Gastrocnemius medialis (tissue), 4 donors: Measurements from ENCODE around the gene WNT9A. TPM values are rescaled to one million over a fixed set of nuclear protein-coding genes. Genes with fewer than 3 reads are reported as not detected.
A peak's percentile ranks its signal among the peaks of the same experiment; 100 is the strongest.

Source experiments
- ATAC-seq, 2 donors: fragments of 150-250 bp; one replicate each; pipeline ENCODE4 v1.9.1; 2016
- DNase-seq, 2 donors: peaks; one replicate each; pipeline ENCODE4 v3.0.0-alpha.2; 2019
- H3K27ac ChIP-seq, 4 donors: fragments of 200-600 bp; sonication (generic); 1 replicate in 1 of 4; 2 replicates in 3 of 4; pipeline ENCODE4 v1.5.1; 2016 to 2018; ENCODE audit warnings: mild to moderate bottlenecking in 2 of 4, moderate library complexity in 1 of 4
- H3K27me3 ChIP-seq, 3 donors: fragments of 200-600 bp; sonication (generic) in 2 of 3; 1 replicate in 1 of 3; 2 replicates in 2 of 3; pipeline versions ENCODE4 v1.5.1 to v1.6.0; 2016 to 2019; ENCODE audit warnings: mild to moderate bottlenecking in 1 of 3, moderate library complexity in 1 of 3
- H3K36me3 ChIP-seq, 2 donors: fragments of 200-600 bp; sonication (generic) in 1 of 2; one replicate each; pipeline ENCODE4 v1.5.1; 2017 to 2018
- H3K4me1 ChIP-seq, 2 donors: fragments of 200-600 bp; sonication (generic) in 1 of 2; one replicate each; pipeline ENCODE4 v1.5.1; 2016 to 2017; ENCODE audit warnings: mild to moderate bottlenecking in 2 of 2
- H3K4me3 ChIP-seq, 4 donors: fragments of 200-600 bp; sonication (generic) in 3 of 4; 1 replicate in 1 of 4; 2 replicates in 3 of 4; pipeline ENCODE4 v1.5.1; 2016 to 2019; ENCODE audit warnings: mild to moderate bottlenecking in 2 of 4
- H3K9me3 ChIP-seq, 3 donors: fragments of 200-600 bp; sonication (generic) in 2 of 3; 1 replicate in 1 of 3; 2 replicates in 2 of 3; pipeline ENCODE4 v1.5.1; 2016 to 2019
- POLR2A ChIP-seq, 2 donors: fragments of 450-650 bp; IDR thresholded peaks; one replicate each; pipeline ENCODE4 v1.6.1; 2017; ENCODE audit warnings: antibody characterized with exemption in 2 of 2, mild to moderate bottlenecking in 2 of 2, moderate library complexity in 2 of 2
- in situ Hi-C, 4 donors: fragments of 200-750 bp; cut with MboI; loops; one replicate each; pipeline versions ENCODE4 v1.15.0 to v1.8.0; 2017; ENCODE audit warnings: low sequenced_read_pairs in 4 of 4
- intact Hi-C: fragments of 100-400 bp; cut with DNase I; formaldehyde crosslinking; loops from one replicate; pipeline ENCODE4 v1.15.1; 2023; ENCODE audit warnings: low total_unique reads
- total RNA-seq, 4 donors: library from RNA; depleted of rRNA; stranded (reverse); fragments of >200 nt; gene quantifications; one replicate each; pipeline versions ENCODE4 v1.1.0 to v1.2.3, GENCODE V29; 2016
- TF ChIP-seq, protein P1 (sequence below), 5 experiments: fragments of 450-650 bp in 3 of 5; fragments of 200-600 bp in 2 of 5; sonication (generic) in 2 of 5; IDR thresholded peaks in 4 of 5; conservative IDR thresholded peaks in 1 of 5; 1 replicate in 4 of 5; 2 replicates in 1 of 5; pipeline ENCODE4 v1.5.1; 2016 to 2019; ENCODE audit warnings: antibody characterized with exemption in 5 of 5, mild to moderate bottlenecking in 3 of 5, moderate library complexity in 3 of 5

The WNT9A gene
- total RNA-seq, 4 donors from 2014 or later = 6.8 to 29.4 (median 15.5) TPM

DNA sequence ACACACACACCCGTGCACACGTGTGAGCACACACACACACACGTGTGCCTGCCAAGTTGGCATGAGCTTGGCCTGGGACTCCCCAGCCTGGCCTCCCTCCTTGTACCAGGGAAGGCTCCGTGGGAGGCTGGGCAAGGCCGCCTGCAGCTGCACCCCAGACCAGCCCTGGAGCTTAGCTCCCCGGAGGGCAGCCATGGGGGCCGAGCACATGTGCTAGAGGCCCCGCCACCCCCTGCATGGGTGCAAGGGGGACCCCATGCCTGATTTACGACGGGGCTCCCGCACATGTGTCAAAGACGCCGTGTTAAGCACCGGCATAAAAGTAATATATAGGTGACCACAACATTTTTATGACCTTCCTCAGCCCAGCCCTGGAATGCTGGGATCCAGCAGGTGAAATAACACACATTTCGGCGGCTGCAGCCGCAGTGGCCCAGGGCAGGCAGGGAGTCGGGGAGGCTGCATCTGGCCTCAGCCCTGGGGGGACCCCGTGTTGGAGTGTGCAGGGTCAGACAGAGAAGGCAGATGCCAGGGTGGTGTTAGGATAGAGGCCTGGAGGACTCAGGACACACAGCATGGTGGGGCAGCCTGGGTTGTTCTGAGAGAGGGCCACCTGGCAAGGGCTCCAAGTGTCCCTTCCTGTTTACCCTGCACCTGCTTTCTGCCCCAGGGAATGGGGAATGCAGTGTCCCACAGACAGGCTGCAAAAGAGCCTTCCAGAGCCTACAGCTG is 56.3 kb downstream of the WNT9A start:
- intact Hi-C loops (no loop called here), in situ Hi-C loops (no loop called here)
- H3K36me3 ChIP-seq = no peaks in the 10 kb centered on the region
- no peaks in the 10 kb centered on the region for H3K4me1 ChIP-seq
- H3K27ac ChIP-seq = no peak overlapping the region
- peaks cover 0 to 8% (median 0%) of the 10 kb centered on the region in 3 donors for H3K27me3 ChIP-seq
- ATAC-seq = no peak
- H3K4me3 ChIP-seq = no peak overlapping the region
- no peak for DNase-seq
- H3K9me3 ChIP-seq = no peaks in the 10 kb centered on the region
- TF ChIP-seq POLR2A (IDR thresholded peaks at IDR 0.05) = no peak
- TF ChIP-seq, protein P1, sequence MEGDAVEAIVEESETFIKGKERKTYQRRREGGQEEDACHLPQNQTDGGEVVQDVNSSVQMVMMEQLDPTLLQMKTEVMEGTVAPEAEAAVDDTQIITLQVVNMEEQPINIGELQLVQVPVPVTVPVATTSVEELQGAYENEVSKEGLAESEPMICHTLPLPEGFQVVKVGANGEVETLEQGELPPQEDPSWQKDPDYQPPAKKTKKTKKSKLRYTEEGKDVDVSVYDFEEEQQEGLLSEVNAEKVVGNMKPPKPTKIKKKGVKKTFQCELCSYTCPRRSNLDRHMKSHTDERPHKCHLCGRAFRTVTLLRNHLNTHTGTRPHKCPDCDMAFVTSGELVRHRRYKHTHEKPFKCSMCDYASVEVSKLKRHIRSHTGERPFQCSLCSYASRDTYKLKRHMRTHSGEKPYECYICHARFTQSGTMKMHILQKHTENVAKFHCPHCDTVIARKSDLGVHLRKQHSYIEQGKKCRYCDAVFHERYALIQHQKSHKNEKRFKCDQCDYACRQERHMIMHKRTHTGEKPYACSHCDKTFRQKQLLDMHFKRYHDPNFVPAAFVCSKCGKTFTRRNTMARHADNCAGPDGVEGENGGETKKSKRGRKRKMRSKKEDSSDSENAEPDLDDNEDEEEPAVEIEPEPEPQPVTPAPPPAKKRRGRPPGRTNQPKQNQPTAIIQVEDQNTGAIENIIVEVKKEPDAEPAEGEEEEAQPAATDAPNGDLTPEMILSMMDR (IDR thresholded peaks at IDR 0.05 in 4 of 5, conservative IDR thresholded peaks at IDR 0.05 in 1 of 5) = no peak

DNA sequence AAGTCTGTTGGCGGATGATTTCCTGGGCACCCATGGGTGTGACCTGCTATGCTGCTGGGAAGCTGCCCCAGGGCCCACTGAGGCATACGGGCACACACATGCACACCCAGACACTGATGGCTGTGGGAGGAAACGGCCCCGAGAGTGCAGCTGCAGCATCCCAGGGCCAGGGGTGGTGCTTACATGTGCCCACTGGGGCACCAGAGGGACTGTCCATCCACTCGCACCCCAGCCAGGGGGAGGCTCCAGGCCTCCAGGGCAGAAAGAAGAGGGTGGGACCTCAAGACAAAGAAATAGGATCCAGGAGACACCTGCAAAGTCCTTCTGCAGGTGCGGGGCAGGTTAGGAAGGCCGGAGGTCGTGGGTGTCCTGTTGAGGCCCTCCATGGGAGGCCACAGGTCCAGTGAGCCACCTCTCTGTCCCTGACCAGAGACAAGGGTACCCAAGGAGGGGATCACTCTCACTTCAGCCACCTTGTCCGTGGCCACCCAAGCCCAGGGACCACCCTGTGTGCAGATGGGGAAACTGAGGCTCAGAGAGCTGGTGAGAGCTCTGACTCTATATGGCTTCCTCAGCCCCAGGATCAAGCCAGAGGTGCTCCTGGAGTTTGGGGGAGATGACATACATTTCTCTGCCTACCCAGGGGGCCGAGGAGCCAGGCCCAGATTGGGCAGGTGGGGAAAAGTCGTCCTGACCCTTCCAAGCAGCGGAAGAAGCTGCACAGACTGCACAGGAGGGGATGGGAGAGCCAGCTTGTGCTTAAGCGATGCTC is 57.1 kb downstream of the WNT9A start:
- Histone ChIP-seq H3K4me1 (peaks cover 0 to 5% of the 10 kb centered on the region in 2 donors), H3K9me3 (no peaks in the 10 kb centered on the region), H3K4me3 (no peak overlapping the region), H3K36me3 (no peaks in the 10 kb centered on the region), H3K27ac (no peak overlapping the region), H3K27me3 (peaks cover 0 to 8% (median 0%) of the 10 kb centered on the region in 3 donors)
- no peak for ATAC-seq
- DNase-seq = peak in 1 of 2 donors; percentile 6
- intact Hi-C loops = no loop called here
- TF ChIP-seq, protein P1 (IDR thresholded peaks at IDR 0.05 in 4 of 5, conservative IDR thresholded peaks at IDR 0.05 in 1 of 5) = no peak
- no peak for TF ChIP-seq POLR2A (IDR thresholded peaks at IDR 0.05)
- in situ Hi-C loops = no loop called here

DNA sequence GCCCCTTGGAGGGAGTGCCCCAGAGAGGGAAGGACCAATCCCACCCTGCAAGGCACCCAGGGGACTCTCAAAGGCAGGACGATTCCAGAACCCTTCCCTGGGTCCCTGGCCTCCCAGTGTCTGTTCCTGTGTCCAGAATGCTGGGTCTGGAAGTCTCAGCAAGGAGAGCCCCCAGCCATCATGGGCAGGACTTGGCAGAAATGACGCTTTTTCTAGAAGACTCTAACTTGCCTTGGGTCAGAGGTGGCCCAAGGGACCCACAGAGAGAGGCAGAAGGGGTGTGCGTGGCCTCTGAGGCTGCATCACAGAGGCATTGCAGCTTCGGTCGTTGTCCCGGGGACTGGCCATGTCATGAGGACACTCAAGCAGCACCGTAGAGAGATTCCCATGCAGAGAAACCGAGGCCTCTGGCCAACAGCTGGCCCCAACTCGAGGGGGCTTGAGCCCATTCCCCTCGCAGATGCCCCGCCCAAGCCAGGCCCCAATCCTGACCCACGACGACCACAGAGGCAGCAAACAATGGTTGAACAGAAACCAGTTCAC is 57.8 kb downstream of the WNT9A start:
- in situ Hi-C loops (no loop called here), intact Hi-C loops (no loop called here)
- H3K27ac ChIP-seq = no peak overlapping the region
- peaks cover 0 to 8% of the 10 kb centered on the region in 2 donors for H3K4me1 ChIP-seq
- peaks cover 0 to 8% (median 0%) of the 10 kb centered on the region in 3 donors for H3K27me3 ChIP-seq
- H3K9me3 ChIP-seq = no peaks in the 10 kb centered on the region
- no peaks in the 10 kb centered on the region for H3K36me3 ChIP-seq
- ATAC-seq (no peak), DNase-seq (no peak)
- TF ChIP-seq, protein P1 (IDR thresholded peaks at IDR 0.05 in 4 of 5, conservative IDR thresholded peaks at IDR 0.05 in 1 of 5) = no peak
- no peak for TF ChIP-seq POLR2A (IDR thresholded peaks at IDR 0.05)
- H3K4me3 ChIP-seq = no peak overlapping the region

DNA sequence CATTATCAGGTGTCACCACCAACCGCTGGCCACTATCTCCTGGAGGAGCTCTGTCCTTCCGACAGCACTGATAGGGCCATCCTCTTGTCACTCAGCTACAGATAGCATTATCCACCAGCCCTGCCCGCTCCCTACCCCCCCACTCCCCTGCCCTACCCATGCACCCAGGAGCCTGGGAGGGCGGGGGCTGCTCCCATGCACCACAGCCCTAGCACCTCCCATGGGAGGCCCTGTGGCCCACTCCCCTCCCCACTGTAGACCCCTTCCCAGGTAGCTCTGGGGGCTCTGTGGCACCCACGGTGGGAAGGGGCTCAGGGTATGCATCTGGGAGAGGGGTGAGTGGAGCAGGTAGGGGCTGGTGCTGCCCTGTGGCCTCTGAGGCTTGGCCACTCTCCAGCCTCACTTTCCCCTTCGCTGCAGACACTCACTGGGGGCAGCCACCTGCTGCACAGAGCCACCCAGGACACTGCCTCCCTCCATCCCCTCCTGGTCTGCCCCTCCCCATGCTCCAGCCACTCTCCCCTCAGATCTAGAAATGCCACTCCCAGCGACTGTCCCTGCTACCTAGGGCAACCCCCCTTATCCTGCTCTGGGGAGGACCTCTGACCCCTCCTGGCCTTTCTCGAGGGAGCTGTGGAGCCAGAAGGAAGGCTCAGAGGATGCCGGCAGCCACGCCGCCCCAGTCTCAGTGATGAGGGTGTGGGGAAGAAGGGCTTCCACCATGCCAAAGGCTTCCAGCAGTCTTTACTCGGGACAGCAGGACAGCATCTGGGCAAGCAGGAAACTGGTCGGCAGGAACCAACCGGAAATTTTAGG is 58.5 kb downstream of the WNT9A start:
- ATAC-seq = no peak
- Histone ChIP-seq H3K9me3 (no peaks in the 10 kb centered on the region), H3K36me3 (no peaks in the 10 kb centered on the region), H3K4me1 (peaks cover 0 to 8% of the 10 kb centered on the region in 2 donors), H3K4me3 (no peak overlapping the region), H3K27me3 (peaks cover 0 to 8% (median 0%) of the 10 kb centered on the region in 3 donors), H3K27ac (no peak overlapping the region)
- intact Hi-C loops = no loop called here
- TF ChIP-seq, protein P1 (IDR thresholded peaks at IDR 0.05 in 4 of 5, conservative IDR thresholded peaks at IDR 0.05 in 1 of 5) = no peak
- no peak for TF ChIP-seq POLR2A (IDR thresholded peaks at IDR 0.05)
- in situ Hi-C loops = no loop called here
- peak in 1 of 2 donors; percentile 6 for DNase-seq
